Measurements from ENCODE around the gene PRKCA.

GRCh38 chr17:66807182-66807581, 504.8 kb downstream of the PRKCA start:
- TF ChIP-seq ATF2 (CRISPR knock-in tag; IDR thresholded peaks at IDR 0.05; ENCODE audit: borderline replicate concordance, low read depth): no peak
- no peak for TF ChIP-seq ETV6 (CRISPR knock-in tag; IDR thresholded peaks at IDR 0.05)
- no peak for TF ChIP-seq CTCF (IDR thresholded peaks at IDR 0.05)
- no peak for TF ChIP-seq FOXP1 (CRISPR knock-in tag; IDR thresholded peaks at IDR 0.05; ENCODE audit: borderline replicate concordance)
- no peak for TF ChIP-seq CBFB (CRISPR knock-in tag; IDR thresholded peaks at IDR 0.05; ENCODE audit: low read depth)
- TF ChIP-seq NFYB (CRISPR knock-in tag; conservative IDR thresholded peaks at IDR 0.05; ENCODE audit: low read depth): no peak
- TF ChIP-seq ZNF512 (CRISPR knock-in tag; IDR thresholded peaks at IDR 0.05; ENCODE audit: borderline replicate concordance): no peak
- no peak for TF ChIP-seq FOXJ3 (CRISPR knock-in tag; IDR thresholded peaks at IDR 0.05; ENCODE audit: borderline replicate concordance)
- TF ChIP-seq USF1 (CRISPR knock-in tag; IDR thresholded peaks at IDR 0.05): no peak
- TF ChIP-seq FOXK1 (CRISPR knock-in tag; IDR thresholded peaks at IDR 0.05): no peak
- TF ChIP-seq ATF1 (CRISPR knock-in tag; IDR thresholded peaks at IDR 0.05): no peak
- no peak for TF ChIP-seq MAX (CRISPR knock-in tag; IDR thresholded peaks at IDR 0.05)

Measured in WTC11 (cell line).